Epithelial cell of esophagus (primary cell): Measurements from ENCODE around the gene NKX2-3.

Experiments
- DNase-seq: peaks from one replicate; pipeline ENCODE4 v3.0.0; 2010; ENCODE audit warnings: low read depth
- H3K4me3 ChIP-seq: 2 replicates; pipeline ENCODE4 v1.5.1; 2011; ENCODE audit warnings: mild to moderate bottlenecking, low read length, control low read depth
- TF ChIP-seq, protein P1 (sequence below): IDR thresholded peaks from 2 replicates; pipeline ENCODE4 v1.5.1; 2011; ENCODE audit warnings: low read depth, mild to moderate bottlenecking, low read length, control low read depth, inconsistent platforms; ENCODE audit not compliant: insufficient read depth; ENCODE audit errors: missing control alignments

The NKX2-3 gene

DNA sequence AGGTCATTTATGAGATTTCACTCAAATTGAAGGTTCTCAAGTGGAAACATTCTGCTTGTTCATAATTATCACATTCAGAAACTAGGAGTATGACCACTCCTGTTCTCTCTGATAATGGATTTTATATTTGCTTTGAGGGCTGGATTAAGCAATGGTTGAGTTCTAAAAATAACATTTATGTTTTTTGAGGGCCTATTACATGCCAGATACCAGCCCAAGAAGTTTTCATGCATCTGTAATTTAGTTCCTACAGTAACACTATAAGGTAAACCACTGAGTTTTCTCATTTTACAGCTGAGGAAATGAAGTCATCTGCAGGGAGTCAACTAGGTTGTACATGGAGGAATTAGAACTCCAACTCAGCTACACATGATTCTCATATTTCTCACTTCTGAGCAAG is 25.5 kb upstream of the NKX2-3 start:
- no peak overlapping the region for H3K4me3 ChIP-seq
- TF ChIP-seq, protein P1, sequence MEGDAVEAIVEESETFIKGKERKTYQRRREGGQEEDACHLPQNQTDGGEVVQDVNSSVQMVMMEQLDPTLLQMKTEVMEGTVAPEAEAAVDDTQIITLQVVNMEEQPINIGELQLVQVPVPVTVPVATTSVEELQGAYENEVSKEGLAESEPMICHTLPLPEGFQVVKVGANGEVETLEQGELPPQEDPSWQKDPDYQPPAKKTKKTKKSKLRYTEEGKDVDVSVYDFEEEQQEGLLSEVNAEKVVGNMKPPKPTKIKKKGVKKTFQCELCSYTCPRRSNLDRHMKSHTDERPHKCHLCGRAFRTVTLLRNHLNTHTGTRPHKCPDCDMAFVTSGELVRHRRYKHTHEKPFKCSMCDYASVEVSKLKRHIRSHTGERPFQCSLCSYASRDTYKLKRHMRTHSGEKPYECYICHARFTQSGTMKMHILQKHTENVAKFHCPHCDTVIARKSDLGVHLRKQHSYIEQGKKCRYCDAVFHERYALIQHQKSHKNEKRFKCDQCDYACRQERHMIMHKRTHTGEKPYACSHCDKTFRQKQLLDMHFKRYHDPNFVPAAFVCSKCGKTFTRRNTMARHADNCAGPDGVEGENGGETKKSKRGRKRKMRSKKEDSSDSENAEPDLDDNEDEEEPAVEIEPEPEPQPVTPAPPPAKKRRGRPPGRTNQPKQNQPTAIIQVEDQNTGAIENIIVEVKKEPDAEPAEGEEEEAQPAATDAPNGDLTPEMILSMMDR: no peak
- no peak for DNase-seq

DNA sequence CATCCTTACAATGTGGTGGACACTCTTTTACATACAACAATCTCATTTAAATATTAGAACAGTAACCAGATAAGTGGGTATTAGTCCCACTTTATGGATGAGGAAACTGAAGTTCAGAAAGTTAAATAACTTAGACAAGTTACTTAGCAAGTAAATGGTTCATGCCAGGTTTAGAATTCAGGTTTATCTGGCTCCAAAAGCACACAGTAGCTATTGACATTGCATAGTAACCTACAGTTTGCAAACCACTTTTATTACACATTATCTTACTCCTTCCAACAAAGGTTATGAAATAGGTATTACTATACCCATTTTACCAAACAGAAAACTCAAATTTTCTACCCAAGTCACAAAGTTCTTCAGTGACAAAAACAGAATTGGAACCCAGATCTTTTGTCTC is 19.7 kb upstream of the NKX2-3 start:
- no peak overlapping the region for H3K4me3 ChIP-seq
- DNase-seq: no peak
- TF ChIP-seq, protein P1: no peak

DNA sequence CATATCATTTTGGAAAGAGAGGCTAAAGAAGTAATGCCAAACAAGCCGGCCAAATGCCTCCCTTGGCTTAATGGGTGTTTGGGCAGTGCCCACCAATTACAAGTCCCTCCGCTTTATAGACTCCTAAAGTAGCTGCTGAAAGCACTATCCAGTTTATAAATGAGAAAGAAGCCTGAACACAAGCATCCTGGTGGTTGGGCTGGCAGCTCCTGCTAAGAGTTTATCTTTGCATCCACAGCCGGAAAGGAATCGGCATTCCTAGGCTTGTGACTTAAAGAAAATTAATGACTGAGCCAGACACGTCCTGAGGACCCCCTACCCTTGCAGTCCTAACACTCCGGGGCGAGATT is 13.1 kb upstream of the NKX2-3 start:
- TF ChIP-seq, protein P1: no peak
- H3K4me3 ChIP-seq: no peak overlapping the region
- DNase-seq: no peak

- TF ChIP-seq, protein P1: no peak
- H3K4me3 ChIP-seq: no peak overlapping the region
- no peak for DNase-seq
Observed at GRCh38 chr10:99520040-99520846, 12.5 kb upstream of the NKX2-3 start.

- H3K4me3 ChIP-seq: no peak overlapping the region
- no peak for DNase-seq
- TF ChIP-seq, protein P1: no peak
Observed at GRCh38 chr10:99520847-99521764, 11.6 kb upstream of the NKX2-3 start.

DNA sequence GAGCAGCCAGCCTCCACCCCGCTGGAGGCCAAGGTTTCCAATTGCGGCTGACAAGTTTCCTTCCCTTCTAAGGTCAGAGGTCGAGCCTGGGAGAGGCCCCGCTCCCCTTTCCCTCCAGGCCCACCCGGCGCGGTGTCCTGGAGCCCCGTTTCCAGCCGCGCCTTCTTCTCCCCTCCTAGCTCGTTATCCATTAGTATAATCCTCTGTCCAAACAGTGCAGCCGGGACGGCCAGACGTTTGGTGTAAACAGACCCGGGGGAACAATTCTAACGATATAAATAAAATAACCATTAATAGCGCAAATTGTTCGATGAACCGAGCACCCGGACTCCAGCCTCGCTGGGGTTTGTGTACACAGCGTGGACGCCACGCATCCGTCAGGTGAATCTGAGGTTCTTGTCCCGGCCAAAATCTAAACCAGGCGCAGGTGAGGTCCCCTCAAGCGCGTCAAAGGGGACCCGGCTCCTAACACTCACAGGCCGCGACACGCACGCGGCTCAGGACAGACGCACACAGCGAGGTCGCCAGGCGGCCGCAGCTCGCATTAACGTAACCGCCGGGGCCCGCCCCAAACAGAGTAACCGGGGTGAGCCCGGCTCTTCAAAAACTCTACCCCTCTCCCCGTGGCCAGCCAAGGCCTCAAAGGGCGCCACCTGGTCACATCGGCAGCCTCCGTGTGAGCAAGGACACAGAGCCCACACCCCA is 10.8 kb upstream of the NKX2-3 start:
- H3K4me3 ChIP-seq: no peak overlapping the region
- TF ChIP-seq, protein P1: no peak
- DNase-seq: no peak
